Smooth muscle cell (in vitro differentiated cells): ENCODE results near the gene UROS. TPM values are rescaled to one million over a fixed set of nuclear protein-coding genes. Genes with fewer than 3 reads are reported as not detected.

ENCODE experiments used
- DNase-seq: peaks from one replicate; lab custom pipeline; 2025; ENCODE audit not compliant: unreplicated experiment; lab: John Stamatoyannopoulos, UW
- H2AFZ ChIP-seq: fragments of 200-600 bp; sonication (generic); 2 replicates; pipeline ENCODE4 v1.6.0; 2016; ENCODE audit warnings: antibody characterized with exemption, low read depth, mild to moderate bottlenecking
- H3F3A ChIP-seq: fragments of 200-600 bp; sonication (generic); 2 replicates; pipeline ENCODE4 v1.6.0; 2017; ENCODE audit warnings: antibody characterized with exemption, low read depth
- H3K27ac ChIP-seq: fragments of 200-600 bp; sonication (generic); 2 replicates; pipeline ENCODE4 v1.5.1; 2016; ENCODE audit warnings: low read depth, mild to moderate bottlenecking
- H3K27me3 ChIP-seq: fragments of 200-600 bp; sonication (generic); 2 replicates; pipeline ENCODE4 v1.6.1; 2016; ENCODE audit warnings: low read depth, mild to moderate bottlenecking
- H3K36me3 ChIP-seq: fragments of 200-600 bp; sonication (generic); 2 replicates; pipeline ENCODE4 v1.5.1; 2016; ENCODE audit warnings: low read depth
- H3K4me1 ChIP-seq: fragments of 200-600 bp; sonication (generic); 2 replicates; pipeline ENCODE4 v1.5.1; 2016; ENCODE audit warnings: low read depth
- H3K4me2 ChIP-seq: fragments of 200-600 bp; sonication (generic); 2 replicates; pipeline ENCODE4 v1.6.0; 2016; ENCODE audit warnings: mild to moderate bottlenecking
- H3K4me3 ChIP-seq: fragments of 200-600 bp; sonication (generic); 2 replicates; pipeline ENCODE4 v1.5.1; 2016; ENCODE audit warnings: mild to moderate bottlenecking
- H3K79me2 ChIP-seq: fragments of 200-600 bp; sonication (generic); 2 replicates; pipeline ENCODE4 v1.6.0; 2016; ENCODE audit warnings: low read depth, mild to moderate bottlenecking
- H3K9ac ChIP-seq: fragments of 200-600 bp; sonication (generic); 2 replicates; pipeline ENCODE4 v1.6.0; 2016; ENCODE audit warnings: low read depth
- H3K9me3 ChIP-seq: fragments of 200-600 bp; sonication (generic); replicated peaks from 2 replicates; pipeline ENCODE4 v1.5.1; 2016; ENCODE audit warnings: low read depth
- H4K20me1 ChIP-seq: fragments of 200-600 bp; sonication (generic); 2 replicates; pipeline ENCODE4 v1.6.0; 2016; ENCODE audit warnings: low read depth
- CTCF ChIP-seq: fragments of 200-600 bp; sonication (generic); IDR thresholded peaks from 2 replicates; pipeline ENCODE4 v1.5.1; 2017; ENCODE audit warnings: borderline replicate concordance, mild to moderate bottlenecking, antibody characterized with exemption; ENCODE audit not compliant: insufficient read depth, poor library complexity, severe bottlenecking
- WGBS: methylation state at CpG from one replicate; pipeline ENCODE4 v1.1.7; 2016; ENCODE audit warnings: low lambda C conversion rate; 5-methylcytosine and 5-hydroxymethylcytosine counted together
- polyA plus RNA-seq: library from polyadenylated mRNA; unstranded; fragments of >200 nt; fragmentation: Nextera tagmentation; extraction: Ambion mirVana; gene quantifications from 2 replicates; pipeline ENCODE4 v1.2.1, GENCODE V29; 2016
- total RNA-seq: library from RNA; depleted of rRNA; stranded (reverse); fragments of >200 nt; gene quantifications from 2 replicates; pipeline ENCODE4 v1.2.3, GENCODE V29; 2014

UROS gene
- total and polyA plus RNA-seq, 2 experiments from 2014 or later = 43.7 to 77.5 TPM

DNA sequence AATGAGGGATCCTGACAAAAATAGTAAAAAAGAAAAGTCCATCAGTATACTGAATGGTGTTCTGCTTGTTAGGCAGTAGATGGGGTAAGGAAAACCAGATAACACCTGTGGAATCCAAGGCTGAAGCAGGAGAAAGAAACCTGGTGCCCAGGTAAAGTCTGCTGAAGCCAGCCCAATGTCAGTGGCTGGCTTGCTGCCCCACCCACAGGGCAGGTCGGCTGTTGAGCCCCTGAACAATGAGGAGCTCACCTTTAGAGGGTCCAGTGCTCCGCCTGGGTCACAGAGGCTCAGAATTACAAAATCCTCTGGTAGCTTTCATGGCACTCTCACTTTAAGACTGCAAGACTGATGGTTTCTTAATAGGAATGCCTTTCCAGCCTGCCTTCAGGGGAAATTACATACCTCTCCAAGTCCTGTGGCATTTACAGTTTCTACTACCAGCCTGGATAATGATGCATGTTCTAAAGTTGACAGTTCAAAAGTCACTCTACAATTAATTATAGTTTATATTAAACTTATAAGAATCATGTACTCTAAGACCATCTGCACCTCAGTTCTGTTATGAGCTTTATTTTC, 34.2 kb upstream of the UROS start:
- H2AFZ ChIP-seq = no peak overlapping the region
- no peaks in the 10 kb centered on the region for H3K27me3 ChIP-seq
- no peaks in the 10 kb centered on the region for H4K20me1 ChIP-seq
- no peak for TF ChIP-seq CTCF
- H3K4me3 ChIP-seq = no peak overlapping the region
- no peak overlapping the region for H3K4me2 ChIP-seq
- no peak overlapping the region for H3K27ac ChIP-seq
- no peak overlapping the region for H3K9ac ChIP-seq
- WGBS = 82% methylated on average over 2 of the region's 2 CpGs
- H3K36me3 ChIP-seq = no peaks in the 10 kb centered on the region
- no peaks in the 10 kb centered on the region for H3K4me1 ChIP-seq
- no peaks in the 10 kb centered on the region for H3K9me3 ChIP-seq
- H3K79me2 ChIP-seq = no peaks in the 10 kb centered on the region
- no peaks in the 10 kb centered on the region for H3F3A ChIP-seq
- no peak for DNase-seq

DNA sequence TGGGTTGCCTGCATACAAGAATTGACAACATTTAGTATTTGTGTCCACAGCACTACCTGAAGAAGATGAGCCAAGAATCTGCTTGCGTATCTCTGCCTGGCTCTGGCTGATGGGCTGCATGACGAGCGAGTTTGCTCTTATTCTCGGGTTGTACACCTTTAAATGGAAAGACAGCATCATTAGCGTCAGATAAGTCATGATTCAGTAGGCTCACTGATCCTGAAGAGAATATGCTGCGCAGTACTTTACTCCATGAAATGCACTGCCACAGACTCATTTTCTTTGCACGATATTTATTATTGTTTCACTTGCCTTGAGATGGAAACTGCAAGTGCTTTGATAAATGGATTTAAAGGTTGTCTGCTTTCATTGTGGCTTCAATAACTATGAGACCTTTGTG, 29.4 kb upstream of the UROS start:
- H3K9me3 ChIP-seq = no peaks in the 10 kb centered on the region
- no peaks in the 10 kb centered on the region for H3F3A ChIP-seq
- no peak overlapping the region for H2AFZ ChIP-seq
- no peaks in the 10 kb centered on the region for H3K79me2 ChIP-seq
- TF ChIP-seq CTCF = no peak
- H3K4me3 ChIP-seq = no peak overlapping the region
- H3K4me2 ChIP-seq = no peak overlapping the region
- H3K4me1 ChIP-seq = no peaks in the 10 kb centered on the region
- no peaks in the 10 kb centered on the region for H4K20me1 ChIP-seq
- H3K36me3 ChIP-seq = no peaks in the 10 kb centered on the region
- H3K9ac ChIP-seq = no peak overlapping the region
- no peak for DNase-seq
- H3K27ac ChIP-seq = no peak overlapping the region
- 97% methylated on average over 7 of the region's 7 CpGs for WGBS
- H3K27me3 ChIP-seq = no peaks in the 10 kb centered on the region

DNA sequence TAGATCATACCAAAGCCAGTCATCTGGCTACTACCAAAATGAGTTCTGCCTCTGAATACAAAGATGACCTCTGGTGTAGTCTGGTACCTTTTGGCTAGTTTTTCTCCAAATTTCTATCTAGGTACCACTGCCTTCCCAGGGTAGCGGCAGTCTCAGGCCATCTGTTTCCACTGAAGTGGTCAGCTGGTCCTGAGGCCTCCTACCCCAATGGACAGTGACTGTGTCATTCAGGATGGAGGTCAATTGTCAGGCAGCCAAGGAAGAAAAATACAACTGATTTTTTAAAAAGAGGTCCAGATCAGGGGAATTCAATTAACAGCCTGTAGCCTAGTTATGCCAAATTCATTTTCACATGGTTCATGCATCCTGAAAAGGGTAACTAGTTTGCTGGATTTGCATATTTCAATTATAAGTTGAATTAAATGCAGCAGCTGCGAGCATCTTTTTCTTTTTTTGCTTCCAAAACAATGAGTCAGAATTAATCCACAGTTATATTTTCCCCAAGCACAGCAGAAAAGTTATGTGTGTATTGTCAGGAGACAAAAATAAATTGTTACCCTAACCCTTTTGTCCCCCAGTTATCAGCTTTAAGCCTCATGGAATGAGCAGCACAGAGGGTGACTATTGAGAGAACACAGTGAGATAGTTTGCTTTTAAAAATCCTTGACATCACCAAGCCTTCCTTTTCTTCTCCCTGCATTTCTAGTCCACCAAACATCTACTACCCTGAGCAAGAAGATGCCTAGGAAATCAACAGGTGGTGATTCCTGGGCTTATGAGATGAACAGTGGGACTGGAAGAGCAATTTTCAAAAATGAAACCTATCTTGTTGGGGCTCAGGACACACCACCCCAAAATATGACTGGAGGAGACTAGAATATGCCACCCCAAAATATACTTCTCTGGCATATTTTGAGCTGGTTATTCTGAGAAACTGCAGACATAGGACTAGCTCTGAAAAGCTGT, 28.0 kb upstream of the UROS start:
- Histone ChIP-seq H3K27ac (no peak overlapping the region), H3K36me3 (no peaks in the 10 kb centered on the region), H4K20me1 (no peaks in the 10 kb centered on the region), H3K4me2 (no peak overlapping the region), H3F3A (no peaks in the 10 kb centered on the region), H3K9me3 (no peaks in the 10 kb centered on the region), H3K4me3 (no peak overlapping the region), H3K27me3 (no peaks in the 10 kb centered on the region), H3K4me1 (no peaks in the 10 kb centered on the region), H3K9ac (no peak overlapping the region), H3K79me2 (no peaks in the 10 kb centered on the region), H2AFZ (no peak overlapping the region)
- no peak for TF ChIP-seq CTCF
- no peak for DNase-seq
- 94% methylated on average over 2 of the region's 2 CpGs for WGBS
